MM.1S (cell line): ENCODE results near the gene CBARP.

Source experiments
- EZH2phosphoT487 ChIP-seq: fragments of 300-600 bp; sonication (generic); IDR thresholded peaks from 2 replicates; pipeline ENCODE4 v1.6.1; 2018; ENCODE audit warnings: antibody characterized with exemption, low read length
- TF ChIP-seq, protein P1 (sequence below): fragments of 300-600 bp; sonication (generic); IDR thresholded peaks from 2 replicates; pipeline ENCODE4 v1.5.1; 2016; ENCODE audit warnings: antibody characterized with exemption, low read length, mixed read lengths

- TF ChIP-seq, protein P1, sequence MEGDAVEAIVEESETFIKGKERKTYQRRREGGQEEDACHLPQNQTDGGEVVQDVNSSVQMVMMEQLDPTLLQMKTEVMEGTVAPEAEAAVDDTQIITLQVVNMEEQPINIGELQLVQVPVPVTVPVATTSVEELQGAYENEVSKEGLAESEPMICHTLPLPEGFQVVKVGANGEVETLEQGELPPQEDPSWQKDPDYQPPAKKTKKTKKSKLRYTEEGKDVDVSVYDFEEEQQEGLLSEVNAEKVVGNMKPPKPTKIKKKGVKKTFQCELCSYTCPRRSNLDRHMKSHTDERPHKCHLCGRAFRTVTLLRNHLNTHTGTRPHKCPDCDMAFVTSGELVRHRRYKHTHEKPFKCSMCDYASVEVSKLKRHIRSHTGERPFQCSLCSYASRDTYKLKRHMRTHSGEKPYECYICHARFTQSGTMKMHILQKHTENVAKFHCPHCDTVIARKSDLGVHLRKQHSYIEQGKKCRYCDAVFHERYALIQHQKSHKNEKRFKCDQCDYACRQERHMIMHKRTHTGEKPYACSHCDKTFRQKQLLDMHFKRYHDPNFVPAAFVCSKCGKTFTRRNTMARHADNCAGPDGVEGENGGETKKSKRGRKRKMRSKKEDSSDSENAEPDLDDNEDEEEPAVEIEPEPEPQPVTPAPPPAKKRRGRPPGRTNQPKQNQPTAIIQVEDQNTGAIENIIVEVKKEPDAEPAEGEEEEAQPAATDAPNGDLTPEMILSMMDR, result no peak
- TF ChIP-seq EZH2phosphoT487, result no peak
Measured at GRCh38 chr19:1257475-1258162, 19.8 kb upstream of the CBARP start.
